Spleen (tissue), 7 donors: ENCODE measurements around the gene ZNF780A.

Source experiments
- POLR2A ChIP-seq, 3 donors: fragments of 450-650 bp; IDR thresholded peaks; one replicate each; pipeline ENCODE4 v1.5.1; 2017; ENCODE audit warnings: antibody characterized with exemption in 3 of 3, mild to moderate bottlenecking in 1 of 3
- POLR2AphosphoS5 ChIP-seq, 3 donors: sonication (generic); formaldehyde crosslinking; IDR thresholded peaks; one replicate each; pipeline ENCODE4 v1.5.1; 2017; ENCODE audit warnings: antibody characterized with exemption in 3 of 3
- TF ChIP-seq, protein P1 (sequence below), 11 experiments: fragments of 200-600 bp in 7 of 11; fragments of 450-650 bp in 4 of 11; sonication (generic) in 4 of 11; IDR thresholded peaks in 8 of 11; conservative IDR thresholded peaks in 3 of 11; 1 replicate in 7 of 11; 2 replicates in 4 of 11; pipeline versions ENCODE4 v1.4.0 to v1.8.0; 2016 to 2021; ENCODE audit warnings: antibody characterized with exemption in 11 of 11, inconsistent platforms in 4 of 11, mild to moderate bottlenecking in 1 of 11
- donor health status: DM: no; HTN: no; CAD: no; lungs with moderate emphysema.
- donor health status: DM: no; HTN: no; CAD: no.
- donor health status: DM: no; HTN: no; CAD: no.

DNA sequence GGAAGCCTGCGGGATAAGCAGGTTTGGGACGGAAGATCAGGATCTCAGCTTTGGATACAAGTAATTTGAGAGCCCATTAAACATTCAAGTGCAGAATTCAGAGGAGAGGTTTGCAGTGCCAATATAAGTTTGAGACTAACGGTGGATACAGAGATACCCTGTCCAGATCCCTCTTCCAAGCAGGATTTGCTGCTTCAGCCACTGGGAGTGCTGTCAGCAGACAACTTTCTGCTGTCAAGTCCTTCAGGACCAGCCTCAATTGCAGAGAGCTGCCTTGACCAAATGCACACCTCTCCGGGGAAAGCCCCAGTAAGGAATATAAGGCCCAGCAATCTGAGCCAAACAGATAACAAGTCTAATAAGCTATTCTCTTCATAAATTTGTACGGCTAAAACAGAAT lies 46.1 kb upstream of the ZNF780A start:
- TF ChIP-seq, protein P1, sequence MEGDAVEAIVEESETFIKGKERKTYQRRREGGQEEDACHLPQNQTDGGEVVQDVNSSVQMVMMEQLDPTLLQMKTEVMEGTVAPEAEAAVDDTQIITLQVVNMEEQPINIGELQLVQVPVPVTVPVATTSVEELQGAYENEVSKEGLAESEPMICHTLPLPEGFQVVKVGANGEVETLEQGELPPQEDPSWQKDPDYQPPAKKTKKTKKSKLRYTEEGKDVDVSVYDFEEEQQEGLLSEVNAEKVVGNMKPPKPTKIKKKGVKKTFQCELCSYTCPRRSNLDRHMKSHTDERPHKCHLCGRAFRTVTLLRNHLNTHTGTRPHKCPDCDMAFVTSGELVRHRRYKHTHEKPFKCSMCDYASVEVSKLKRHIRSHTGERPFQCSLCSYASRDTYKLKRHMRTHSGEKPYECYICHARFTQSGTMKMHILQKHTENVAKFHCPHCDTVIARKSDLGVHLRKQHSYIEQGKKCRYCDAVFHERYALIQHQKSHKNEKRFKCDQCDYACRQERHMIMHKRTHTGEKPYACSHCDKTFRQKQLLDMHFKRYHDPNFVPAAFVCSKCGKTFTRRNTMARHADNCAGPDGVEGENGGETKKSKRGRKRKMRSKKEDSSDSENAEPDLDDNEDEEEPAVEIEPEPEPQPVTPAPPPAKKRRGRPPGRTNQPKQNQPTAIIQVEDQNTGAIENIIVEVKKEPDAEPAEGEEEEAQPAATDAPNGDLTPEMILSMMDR (IDR thresholded peaks at IDR 0.05 in 8 of 11, conservative IDR thresholded peaks at IDR 0.05 in 3 of 11): no peak
- no peak for TF ChIP-seq POLR2AphosphoS5 (IDR thresholded peaks at IDR 0.05)
- TF ChIP-seq POLR2A (IDR thresholded peaks at IDR 0.05): no peak
